Fibroblast of skin of scalp (primary cell): ENCODE results near the gene SPDYE17.
"Not testable (repeated sequence)": the region's sequence is repeated elsewhere in the genome, so short reads cannot be mapped to it uniquely, and the experiment has no call there.

Experiments
- DNase-seq: peaks from one replicate; pipeline ENCODE4 v3.0.0-alpha.2; 2013

SPDYE17 gene

GRCh38 chr7:76998764-76999450 lies 33.3 kb downstream of the SPDYE17 start:
- not testable (repeated sequence) for DNase-seq

- DNase-seq = no peak
Measured at GRCh38 chr7:76998285-76998589, 33.9 kb downstream of the SPDYE17 start.

- no peak for DNase-seq
Measured at GRCh38 chr7:76997381-76998284, 34.5 kb downstream of the SPDYE17 start.

- not testable (repeated sequence) for DNase-seq
Measured at GRCh38 chr7:76996932-76997331, 35.2 kb downstream of the SPDYE17 start.

- not testable (repeated sequence) for DNase-seq
Measured at GRCh38 chr7:76994286-76994685, 37.9 kb downstream of the SPDYE17 start.

GRCh38 chr7:76993831-76994230 lies 38.3 kb downstream of the SPDYE17 start:
- not testable (repeated sequence) for DNase-seq

GRCh38 chr7:76992871-76993270 lies 39.3 kb downstream of the SPDYE17 start:
- not testable (repeated sequence) for DNase-seq

GRCh38 chr7:76992204-76992603 lies 40.0 kb downstream of the SPDYE17 start:
- DNase-seq = not testable (repeated sequence)

GRCh38 chr7:76990202-76990601 lies 42.0 kb downstream of the SPDYE17 start:
- DNase-seq = not testable (repeated sequence)

GRCh38 chr7:76985924-76986717 lies 46.0 kb downstream of the SPDYE17 start:
- not testable (repeated sequence) for DNase-seq

- DNase-seq = not testable (repeated sequence)
Measured at GRCh38 chr7:76984784-76985136, 47.4 kb downstream of the SPDYE17 start.

- DNase-seq = not testable (repeated sequence)
Measured at GRCh38 chr7:76983937-76984783, 48.0 kb downstream of the SPDYE17 start.

GRCh38 chr7:76983333-76983732 lies 48.8 kb downstream of the SPDYE17 start:
- DNase-seq = not testable (repeated sequence)

- DNase-seq = not testable (repeated sequence)
Measured at GRCh38 chr7:76982501-76982900, 49.7 kb downstream of the SPDYE17 start.

- not testable (repeated sequence) for DNase-seq
Measured at GRCh38 chr7:76981187-76981970, 50.8 kb downstream of the SPDYE17 start.

- DNase-seq = not testable (repeated sequence)
Measured at GRCh38 chr7:76980576-76980975, 51.6 kb downstream of the SPDYE17 start.

GRCh38 chr7:76977761-76978367 lies 54.3 kb downstream of the SPDYE17 start:
- DNase-seq = not testable (repeated sequence)

GRCh38 chr7:76974793-76975579 lies 57.2 kb downstream of the SPDYE17 start:
- not testable (repeated sequence) for DNase-seq

GRCh38 chr7:76974336-76974735 lies 57.8 kb downstream of the SPDYE17 start:
- not testable (repeated sequence) for DNase-seq

GRCh38 chr7:76972391-76972790 lies 59.8 kb downstream of the SPDYE17 start:
- not testable (repeated sequence) for DNase-seq
